Activated CD8-positive, alpha-beta memory T cell treated with anti-CD3 and anti-CD28 coated beads, Interleukin-2, amount 50 U/mL, for 48 hours (primary cell): ENCODE measurements around the gene AKNAD1.

Experiments used
- DNase-seq: peaks from one replicate; pipeline ENCODE4 v3.0.0-alpha.2; 2020

Gene AKNAD1

DNA sequence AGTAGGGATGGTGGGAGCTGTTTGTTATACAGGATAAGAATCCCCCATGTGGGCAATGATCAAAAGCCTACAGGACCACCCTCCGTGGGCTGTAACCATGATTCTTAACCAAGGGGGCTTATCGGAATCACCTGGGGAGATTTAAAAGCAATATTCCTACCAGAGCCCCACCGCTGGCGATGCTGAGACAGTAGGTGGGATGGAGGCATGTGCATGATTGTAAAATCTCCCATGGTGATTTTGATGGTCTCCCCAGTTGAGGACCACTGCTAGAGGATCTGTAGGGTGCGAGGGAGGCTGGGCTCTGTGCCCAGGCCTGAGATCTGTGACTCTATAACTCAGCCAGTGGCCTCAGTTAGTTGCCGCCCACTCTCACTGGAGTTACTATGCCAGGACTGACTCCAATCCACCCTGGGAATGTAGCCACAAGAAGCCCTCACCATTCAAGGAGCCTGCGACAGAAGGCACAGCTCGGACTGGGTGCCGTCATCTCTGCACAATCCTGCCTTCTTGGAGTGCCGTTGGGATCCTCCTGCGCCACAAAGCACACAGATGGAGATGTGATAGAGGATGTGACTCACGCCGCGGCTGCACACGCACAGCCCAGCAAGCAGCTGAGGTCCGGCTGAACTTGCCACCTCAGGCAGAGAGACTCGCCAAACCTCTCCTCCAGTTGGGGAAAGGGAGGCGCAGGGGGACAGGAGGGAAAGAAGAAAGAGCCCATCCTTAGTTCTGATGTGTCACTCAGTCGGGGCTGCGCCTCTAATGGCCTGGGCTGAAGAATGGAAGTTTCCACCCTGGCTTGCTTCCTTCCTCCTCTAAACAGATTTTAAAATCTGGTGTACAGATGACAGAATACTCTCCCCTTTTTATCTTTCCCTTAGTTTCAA lies 26.5 kb downstream of the AKNAD1 start:
- DNase-seq, result no peak

DNA sequence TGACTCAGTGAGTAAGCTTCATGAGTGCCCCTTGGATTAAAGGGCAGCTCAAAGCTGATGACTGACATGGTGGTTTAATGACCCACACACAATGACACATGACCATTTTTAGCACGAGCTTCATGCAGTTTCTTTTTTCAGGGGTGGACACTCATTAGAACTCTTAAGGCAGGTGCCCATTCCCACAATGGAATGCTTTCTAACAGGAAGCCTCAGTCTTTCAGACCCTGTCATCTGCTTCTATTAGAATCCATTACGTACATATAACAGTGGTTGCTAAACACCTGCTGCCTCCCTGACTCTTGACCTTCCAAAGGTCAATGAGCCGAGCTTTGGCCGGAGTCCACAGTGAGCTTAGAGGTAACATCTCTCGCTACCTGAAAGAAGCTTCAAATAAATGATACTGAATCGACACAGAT lies 27.4 kb downstream of the AKNAD1 start:
- no peak for DNase-seq

DNA sequence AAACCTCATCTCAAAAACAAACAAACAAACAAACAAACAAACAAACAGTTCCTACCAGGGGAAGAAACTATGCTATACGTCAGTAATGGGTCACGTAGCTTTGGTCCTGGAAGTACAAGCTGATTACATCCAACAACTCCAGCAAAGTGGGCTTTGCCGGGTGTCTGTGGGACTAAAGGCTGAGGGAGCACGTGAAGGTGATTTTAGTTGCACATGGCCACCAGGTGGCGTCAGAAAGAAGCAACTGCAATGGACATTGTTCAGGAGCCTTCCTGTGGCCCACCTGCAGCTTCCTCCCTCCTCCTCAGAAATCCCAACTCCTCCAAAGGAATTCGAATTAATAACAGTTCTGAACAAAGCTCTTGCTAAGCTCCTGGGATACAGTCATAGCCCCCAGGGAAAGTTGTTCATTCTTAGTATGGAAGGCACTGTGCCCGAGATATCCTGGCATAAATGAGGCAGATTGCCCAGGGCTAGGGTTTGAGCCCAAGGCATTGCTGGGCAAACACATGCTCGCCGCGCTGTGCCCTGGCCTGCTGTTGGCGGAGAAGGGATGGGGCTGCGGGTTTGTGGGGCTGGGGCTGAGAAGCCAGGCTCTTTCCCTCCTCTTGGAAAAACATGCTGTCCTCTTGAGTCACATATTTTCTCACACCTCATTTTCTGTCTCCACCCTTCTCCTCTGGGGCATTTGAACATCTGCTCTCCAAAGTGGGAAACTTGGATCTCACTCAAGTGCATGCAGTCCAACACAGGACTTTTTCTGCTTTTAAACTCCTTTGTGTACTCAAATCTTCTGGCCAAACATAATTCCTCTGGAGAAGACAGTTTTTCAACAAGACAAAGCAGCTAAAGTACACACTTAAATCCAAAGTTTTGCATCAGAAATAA lies 28.6 kb downstream of the AKNAD1 start:
- DNase-seq, result peak; percentile 69

DNA sequence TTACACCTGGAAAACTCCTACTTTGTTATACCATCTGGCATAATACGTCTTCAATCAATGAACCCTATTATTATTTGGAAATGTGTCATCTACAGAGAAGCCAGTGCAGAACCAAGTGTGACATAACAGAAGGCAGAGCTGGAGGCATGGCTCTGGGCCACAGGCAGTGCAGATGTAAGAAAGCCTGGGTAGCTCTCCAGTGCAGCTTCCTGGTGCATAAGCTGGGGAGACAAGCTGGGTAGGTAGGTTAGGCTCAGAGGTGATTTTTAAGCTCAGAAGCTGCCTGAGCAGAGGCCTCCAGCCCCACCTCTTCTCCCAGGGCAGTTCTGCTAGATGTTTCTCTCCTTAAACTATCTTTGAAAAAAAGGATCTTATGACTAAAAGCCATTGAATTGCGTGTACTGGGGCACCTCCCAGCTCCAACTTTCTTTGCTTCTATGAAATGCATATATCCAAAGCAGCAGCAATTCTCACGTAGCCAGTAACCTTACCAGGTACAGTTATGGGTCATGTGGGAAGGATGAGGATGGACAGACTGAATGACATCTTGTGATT lies 30.7 kb downstream of the AKNAD1 start:
- no peak for DNase-seq

DNA sequence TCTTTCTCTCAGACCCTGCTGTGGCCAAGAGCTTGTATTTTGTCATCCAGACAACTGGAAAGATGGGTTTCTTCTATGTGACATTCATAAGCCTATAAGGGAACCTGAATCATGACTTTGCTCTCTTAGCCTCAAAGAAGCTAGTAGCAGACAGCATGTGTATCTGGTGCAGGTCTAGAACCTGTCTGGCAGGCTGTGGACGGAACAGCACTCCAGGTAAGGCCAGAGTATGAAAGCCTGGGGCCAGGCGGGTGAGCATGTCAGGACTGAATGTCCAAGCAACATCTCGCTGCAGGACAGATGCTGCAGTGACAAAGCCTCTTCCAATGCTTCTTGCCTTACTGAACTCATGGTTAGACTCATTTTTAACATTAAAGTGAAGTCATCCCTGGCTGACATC lies 32.8 kb downstream of the AKNAD1 start:
- DNase-seq, result no peak

DNA sequence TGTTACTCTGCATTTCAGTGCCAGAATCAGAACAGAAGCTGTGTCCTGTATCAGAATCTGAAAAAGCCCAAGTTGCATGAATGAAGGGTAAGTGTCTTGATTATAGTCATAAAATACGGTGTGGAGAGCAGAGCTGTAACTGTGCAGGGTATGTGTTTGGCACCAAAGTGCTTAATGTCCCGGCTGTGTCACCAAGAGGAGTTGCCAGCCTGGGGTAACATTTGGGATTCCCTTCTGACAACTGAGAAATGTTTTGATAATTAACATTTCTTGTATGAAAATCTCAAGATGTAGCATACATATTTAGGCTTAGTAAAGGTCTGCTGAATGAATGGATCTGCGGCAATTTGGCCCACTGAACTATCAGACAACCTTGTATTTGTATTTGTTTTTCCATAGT lies 33.3 kb downstream of the AKNAD1 start:
- no peak for DNase-seq

DNA sequence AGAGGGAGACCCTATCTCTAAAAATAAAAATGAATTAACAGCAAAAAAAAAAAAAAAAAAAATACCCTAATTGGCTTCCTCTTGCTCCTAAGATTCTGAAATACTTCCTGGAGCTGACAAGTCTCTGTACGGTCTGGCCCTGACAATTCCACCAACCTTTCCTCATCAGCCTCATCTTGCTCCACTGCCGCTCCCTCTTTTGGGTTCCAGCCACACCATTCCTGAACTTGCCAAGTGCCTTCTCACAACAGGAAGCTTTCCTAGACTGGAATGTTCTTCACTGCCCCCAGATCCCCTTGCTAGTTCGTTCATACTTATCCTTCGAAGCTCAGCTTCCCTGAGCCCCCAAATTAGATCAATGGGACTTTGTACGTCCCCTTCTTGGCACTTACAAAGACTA lies 37.0 kb downstream of the AKNAD1 start:
- DNase-seq, result no peak

DNA sequence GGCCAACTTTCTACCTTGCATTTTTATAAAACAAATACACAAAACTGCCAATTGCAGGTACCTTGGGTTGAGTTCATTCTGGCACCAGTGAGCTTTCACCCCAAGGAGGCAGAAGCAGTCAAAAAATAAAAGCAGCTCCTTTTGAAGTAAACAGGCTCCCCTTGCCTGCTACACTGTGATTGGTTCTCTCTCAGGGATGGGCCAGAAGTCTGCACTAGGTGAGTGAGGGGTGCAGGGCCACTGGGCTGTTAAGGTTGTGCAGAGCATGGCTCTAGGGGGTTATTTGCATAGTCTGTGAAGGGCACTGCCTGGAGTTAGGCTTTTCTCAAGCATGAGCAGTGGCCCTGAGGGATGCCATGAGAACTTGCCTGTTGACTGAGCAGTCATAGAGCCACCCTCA lies 39.1 kb downstream of the AKNAD1 start:
- DNase-seq, result no peak

DNA sequence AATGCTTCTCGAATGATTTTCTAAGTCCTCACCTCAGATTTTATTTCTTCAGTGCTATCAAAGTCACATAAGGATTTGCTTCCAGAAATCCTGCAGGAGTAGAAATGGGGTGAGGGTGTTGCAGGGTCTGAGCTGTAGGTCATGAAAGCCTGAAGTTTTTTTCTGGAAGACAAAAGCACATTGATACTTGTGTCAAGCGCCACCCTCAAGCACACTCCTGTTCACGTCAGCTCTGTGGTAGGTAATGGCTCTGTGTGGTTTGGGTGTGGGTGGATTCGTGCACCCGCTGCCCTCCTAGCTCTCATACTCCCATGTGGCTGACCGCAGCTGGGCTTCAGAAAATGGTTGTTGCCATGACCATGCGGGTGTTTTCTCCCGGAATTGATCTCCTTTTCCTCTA lies 39.9 kb downstream of the AKNAD1 start:
- no peak for DNase-seq

DNA sequence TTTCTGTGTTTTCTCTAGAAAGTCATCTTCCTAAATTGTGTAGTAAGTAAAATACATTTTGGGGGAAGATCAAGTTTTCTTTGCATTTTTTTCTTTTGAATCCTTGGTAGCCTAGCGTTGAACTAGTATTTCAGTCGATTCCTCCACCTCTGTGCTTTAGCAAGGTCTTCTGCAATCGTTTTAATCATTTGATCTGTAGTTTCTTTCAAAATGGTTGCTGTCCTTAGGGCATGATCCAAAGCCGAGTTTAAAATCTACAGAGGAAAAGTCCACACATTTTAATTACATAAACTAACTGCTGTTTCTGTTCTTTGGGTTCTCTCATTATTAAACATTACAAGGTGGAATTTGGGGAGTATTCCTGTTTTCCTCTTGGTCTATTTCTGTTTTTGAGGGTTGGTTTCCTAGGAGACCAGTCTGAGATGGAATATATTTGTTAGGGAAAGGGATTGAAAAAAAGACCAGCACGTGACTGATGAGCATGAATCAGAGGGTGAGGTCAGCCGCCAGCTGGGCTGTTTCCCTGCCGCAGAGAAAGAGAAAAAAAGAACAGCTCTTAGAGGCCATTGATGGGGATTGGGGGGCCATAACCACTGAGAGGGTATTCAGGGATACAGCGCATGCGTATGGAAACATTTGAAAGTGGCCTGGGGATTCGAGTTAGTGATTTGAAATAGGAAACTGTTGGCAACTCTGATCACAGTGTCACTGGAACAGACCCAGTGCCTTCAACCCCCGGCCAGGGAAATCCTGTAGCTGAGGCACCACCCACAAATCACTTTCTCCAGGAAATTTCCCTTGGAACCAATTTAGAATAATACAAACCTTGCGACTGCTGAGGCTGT lies 40.6 kb downstream of the AKNAD1 start:
- no peak for DNase-seq

DNA sequence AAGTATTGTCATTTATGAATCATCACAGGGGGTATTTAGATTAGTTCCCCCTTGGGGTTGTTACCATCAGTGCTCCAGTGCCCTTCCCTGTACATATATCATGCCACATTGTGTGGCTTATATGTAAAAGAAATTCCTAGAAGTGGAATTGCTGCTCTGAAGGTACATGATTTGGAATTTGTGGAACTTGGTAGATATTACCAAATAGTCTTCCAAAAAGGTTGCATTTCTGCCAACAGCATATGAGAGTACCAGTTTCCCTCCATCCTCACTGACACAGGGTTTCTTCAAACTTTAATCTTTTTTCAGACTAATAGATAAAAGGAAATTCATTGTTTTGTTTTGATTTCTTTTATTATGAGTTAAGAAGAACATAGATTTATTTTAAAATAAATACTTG lies 41.3 kb downstream of the AKNAD1 start:
- no peak for DNase-seq

DNA sequence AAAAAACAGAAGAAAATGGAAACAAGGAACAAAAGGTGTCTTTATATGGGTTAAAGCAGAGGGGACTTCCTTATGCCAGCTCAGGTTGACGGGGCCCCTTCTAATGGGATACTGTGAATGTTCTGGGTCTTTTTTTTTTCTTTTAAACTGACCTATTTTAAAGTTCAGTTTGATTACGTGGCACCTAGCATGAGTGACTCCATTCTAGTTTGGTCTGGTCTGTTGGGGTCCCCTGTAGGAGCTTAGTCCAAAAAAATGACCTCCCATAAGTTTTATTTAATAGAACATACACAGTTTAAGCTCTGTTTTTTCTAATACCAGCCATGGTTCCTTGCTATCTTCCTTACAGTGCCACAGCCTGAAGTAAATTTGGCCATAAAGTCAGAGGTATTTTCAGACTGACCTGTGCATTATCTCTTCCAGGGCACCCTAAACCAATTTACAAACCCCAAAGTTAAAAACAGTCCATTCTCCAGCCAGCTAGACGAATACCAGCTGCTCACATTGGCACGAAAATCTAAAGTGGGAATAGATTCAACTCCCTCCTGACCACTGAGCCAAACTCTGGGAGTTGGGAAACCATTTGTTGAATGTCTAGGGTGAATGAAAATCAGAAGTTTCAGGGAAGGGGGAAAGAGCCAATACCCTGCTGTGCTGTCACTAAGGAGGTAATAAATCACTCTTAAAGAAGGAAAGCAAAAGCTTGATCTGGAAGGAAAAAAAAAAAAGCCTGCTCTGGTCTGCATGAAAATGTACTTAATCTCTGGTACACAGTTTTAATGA lies 42.4 kb downstream of the AKNAD1 start:
- no peak for DNase-seq

DNA sequence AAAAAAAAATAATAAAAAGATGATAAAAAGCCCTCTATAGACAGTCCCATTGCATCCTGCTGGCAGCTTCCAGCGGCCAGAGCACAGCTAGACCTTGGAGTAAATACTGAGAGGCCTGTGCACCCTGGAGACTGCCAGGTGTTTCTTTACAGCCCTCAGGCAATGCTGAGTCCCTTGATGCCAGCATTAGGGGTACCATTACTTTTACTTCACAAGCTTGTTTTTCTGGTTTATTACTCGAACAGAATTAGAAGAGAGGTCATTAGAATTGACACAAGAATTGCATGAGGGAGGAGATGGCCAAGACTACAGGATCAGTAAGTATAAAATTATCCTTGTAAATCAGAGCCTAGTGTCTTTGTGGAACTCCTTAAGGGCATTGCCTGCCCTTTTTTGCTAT lies 43.6 kb downstream of the AKNAD1 start:
- DNase-seq, result no peak

DNA sequence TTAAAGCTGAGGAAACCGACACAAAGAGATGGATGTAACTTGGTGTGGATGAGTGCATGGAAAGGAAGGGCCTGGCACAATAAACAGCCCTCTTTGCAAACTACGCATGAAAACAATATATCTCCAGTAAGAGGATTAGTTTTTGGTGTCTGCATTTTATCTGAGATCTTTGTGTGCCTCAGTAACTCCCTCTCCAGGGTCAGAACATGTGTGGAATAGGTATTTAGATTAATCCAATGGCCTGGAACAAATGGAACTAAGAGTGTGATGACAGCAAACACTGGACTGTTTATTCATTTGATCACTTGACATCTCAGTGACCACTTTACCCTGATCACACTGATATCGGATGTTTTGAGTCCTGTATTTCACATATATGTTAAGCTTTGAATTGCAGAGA lies 45.3 kb downstream of the AKNAD1 start:
- DNase-seq, result no peak

DNA sequence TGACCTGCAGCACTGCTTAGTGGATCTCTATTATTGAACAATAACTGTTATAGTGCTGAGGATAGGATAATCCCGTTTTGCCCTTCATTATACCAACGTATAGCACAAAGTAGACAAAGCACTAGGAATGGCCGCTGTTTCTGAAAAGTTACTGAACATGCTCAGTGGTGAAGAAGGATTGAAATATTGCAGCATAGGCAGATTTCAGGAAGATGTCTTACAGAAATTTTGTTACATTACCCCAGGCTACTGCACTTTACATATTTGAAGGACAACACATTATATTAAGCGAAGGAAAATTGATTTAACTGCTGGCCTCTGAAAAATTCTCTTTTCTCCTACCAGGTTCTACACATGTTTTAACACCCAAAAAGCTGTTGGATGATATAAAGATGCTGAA lies 48.5 kb downstream of the AKNAD1 start:
- DNase-seq, result no peak

DNA sequence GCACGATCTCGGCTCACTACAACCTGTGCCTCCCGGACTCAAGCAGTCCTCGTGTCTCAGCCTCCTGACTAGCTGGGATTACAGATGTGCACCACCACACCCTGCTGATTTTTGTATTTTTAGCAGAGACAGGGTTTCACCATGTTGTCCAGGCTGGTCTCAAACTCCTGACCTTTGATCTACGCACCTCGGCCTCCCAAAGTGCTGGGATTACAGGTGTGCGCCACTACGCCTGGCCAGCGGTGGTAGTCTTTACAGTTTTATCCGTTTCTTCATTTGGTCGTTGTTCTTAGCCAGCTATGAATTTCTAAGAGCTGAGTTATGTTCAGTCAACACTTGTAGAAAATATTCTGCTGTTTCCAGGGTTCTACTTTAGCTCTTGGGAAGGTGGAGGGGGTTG lies 53.3 kb downstream of the AKNAD1 start:
- no peak for DNase-seq

DNA sequence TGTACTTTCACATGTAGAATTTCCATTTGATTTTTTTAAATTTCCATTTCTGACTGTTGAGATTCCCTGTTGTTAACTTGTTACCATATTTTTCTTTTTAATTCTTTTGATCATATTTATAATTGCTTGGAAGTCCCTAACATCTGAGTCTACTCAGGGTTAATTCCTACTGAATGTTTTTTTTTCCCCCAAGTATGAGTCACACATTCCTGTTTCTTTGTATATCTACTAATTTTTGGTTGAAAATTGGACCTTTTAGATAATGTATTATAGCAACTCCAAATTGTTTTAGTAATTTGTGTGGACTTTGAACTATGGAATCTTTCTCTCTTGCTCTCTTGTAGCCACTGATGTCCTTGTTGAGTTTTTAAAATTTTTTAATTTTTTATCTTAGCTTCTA lies 55.8 kb downstream of the AKNAD1 start:
- no peak for DNase-seq

DNA sequence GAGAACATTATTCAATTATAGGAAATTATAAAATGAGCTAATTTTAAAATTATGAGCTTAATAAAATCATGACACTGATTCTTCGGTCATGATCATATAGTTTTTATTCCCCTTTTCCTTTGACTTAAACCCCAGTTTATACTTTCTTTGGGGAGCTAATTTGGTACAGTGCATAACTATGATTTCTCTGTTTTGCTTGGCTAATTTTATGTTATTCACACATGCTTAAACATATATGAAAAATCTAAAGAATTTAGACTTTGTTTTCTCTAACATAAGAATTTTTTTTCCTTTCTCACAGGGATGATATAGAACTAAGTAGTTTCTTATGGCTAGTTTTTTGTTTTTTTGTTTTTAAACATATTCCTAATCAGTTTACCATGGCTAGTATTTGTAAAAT lies 57.9 kb downstream of the AKNAD1 start:
- no peak for DNase-seq

DNA sequence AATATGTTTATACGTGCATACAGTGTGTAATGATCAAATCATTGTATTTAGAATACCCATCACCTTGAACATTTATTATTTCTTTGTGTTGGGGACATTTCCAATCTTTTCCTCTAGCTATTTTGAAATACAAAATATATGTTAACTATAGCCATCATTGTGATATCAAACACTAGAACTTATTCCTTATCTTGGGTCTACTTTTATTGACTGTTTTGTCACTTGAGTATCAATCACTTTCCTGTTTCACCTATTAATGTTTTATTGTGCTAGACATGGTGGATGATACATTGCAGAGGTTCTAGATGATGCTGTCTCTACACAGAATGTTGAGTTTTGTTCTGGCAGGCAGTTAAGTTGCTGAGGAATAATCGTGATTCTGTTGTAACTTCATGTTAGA lies 64.5 kb downstream of the AKNAD1 start:
- DNase-seq, result no peak

DNA sequence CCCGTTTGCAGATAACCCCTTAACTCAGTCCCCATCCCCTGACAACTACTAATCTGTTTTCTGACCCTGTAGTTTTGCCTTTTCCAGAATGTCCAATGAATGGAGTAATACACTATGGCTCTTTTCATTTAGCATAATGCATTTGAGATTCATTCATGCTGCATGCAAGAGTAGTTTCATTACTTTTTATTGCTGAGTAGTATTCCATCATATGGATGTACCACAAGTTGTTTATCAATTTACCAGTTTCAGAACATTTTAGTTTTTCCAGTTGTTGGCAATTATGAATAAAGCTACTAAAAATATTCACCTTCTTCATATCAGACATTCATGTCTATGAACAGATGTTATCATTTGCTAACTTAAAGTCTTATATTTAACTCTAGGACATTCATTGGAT lies 65.1 kb downstream of the AKNAD1 start:
- DNase-seq, result no peak

DNA sequence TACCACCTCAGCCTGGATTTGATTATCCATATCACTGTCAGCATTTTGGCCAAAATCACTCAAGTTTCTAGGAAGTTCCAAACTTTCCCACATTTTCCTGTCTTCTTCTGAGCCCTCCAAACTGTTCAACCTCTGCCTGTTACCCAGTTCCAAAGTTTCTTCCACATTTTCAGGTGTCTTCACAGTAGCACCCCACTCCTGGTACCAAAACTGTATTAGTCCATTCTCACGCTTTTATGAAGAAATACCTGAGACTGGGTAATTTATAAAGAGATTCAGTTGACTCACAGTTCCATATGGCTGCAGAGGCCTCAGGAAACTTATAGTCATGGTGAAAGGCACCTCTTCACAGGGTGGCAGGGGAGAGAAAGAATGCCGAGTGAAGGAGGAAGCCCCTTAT lies 71.0 kb downstream of the AKNAD1 start:
- no peak for DNase-seq

DNA sequence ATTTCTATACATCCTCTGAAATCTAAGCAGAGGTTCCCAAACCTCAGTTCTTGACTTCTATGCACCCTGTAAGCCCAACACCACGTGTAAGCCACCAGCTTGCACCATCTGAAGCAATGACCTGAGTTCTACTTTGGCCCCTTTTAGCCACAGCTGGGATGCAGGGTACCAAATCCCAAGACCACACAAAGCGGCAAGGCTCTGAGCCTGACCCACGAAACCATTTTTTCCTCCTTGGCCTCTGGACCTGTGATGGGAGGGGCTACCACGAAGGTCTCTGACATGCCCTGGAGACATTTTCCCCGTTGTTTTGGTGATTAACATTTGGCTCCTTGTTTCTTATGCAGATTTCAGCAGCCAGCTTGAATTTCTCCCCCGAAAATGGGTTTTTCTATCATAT lies 71.6 kb downstream of the AKNAD1 start:
- no peak for DNase-seq
